Vagina (tissue), 2 donors: ENCODE measurements around the gene PMAIP1.

Experiments
- POLR2A ChIP-seq, 2 donors: fragments of 450-650 bp; IDR thresholded peaks; one replicate each; pipeline ENCODE4 v1.6.1; 2017; ENCODE audit warnings: antibody characterized with exemption in 2 of 2, mild to moderate bottlenecking in 2 of 2, moderate library complexity in 2 of 2
- TF ChIP-seq, protein P1 (sequence below), 3 experiments: fragments of 450-650 bp in 2 of 3; fragments of 200-600 bp in 1 of 3; sonication (generic) in 1 of 3; IDR thresholded peaks; one replicate each; pipeline ENCODE4 v1.5.1; 2017 to 2019; ENCODE audit warnings: antibody characterized with exemption in 3 of 3, mild to moderate bottlenecking in 2 of 3, moderate library complexity in 2 of 3

DNA sequence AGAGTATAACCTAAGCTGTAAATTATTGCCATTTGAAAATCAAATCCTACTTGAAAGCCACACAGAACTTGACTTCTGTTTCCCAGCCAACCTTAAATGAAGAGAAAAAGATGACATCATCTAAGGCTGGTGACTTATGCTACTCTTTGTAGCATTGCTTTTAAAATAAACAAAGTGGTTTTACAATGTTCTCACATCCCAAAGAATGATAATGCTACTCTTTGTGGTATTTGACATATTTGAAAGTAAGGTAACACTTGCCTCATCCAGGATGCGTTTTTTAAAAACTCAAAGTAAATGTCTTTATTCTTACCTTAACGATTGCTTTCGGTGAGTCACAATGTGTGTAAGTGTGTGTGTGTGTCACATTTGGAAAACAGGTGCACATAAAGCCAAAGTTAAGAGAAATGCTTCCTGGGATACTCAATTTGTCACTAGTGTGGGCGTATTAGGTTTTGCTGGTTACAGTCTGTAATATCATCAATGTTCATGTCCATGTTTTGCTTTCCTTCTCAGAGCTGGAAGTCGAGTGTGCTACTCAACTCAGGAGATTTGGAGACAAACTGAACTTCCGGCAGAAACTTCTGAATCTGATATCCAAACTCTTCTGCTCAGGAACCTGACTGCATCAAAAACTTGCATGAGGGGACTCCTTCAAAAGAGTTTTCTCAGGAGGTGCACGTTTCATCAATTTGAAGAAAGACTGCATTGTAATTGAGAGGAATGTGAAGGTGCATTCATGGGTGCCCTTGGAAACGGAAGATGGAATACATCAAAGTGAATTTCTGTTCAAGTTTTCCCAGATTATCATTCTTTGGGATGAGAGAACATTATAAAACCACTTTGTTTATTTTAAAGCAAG is 2.6 kb downstream of the PMAIP1 start:
- TF ChIP-seq POLR2A (IDR thresholded peaks at IDR 0.05): no peak
- TF ChIP-seq, protein P1, sequence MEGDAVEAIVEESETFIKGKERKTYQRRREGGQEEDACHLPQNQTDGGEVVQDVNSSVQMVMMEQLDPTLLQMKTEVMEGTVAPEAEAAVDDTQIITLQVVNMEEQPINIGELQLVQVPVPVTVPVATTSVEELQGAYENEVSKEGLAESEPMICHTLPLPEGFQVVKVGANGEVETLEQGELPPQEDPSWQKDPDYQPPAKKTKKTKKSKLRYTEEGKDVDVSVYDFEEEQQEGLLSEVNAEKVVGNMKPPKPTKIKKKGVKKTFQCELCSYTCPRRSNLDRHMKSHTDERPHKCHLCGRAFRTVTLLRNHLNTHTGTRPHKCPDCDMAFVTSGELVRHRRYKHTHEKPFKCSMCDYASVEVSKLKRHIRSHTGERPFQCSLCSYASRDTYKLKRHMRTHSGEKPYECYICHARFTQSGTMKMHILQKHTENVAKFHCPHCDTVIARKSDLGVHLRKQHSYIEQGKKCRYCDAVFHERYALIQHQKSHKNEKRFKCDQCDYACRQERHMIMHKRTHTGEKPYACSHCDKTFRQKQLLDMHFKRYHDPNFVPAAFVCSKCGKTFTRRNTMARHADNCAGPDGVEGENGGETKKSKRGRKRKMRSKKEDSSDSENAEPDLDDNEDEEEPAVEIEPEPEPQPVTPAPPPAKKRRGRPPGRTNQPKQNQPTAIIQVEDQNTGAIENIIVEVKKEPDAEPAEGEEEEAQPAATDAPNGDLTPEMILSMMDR (IDR thresholded peaks at IDR 0.05): no peak
